Karpas-422 (cell line): ENCODE measurements around the gene MAP3K13. TPM values are rescaled to one million over a fixed set of nuclear protein-coding genes. Genes with fewer than 3 reads are reported as not detected.
"Not testable (repeated sequence)": the region's sequence is repeated elsewhere in the genome, so short reads cannot be mapped to it uniquely, and the experiment has no call there.

Experiments
- DNase-seq: peaks from one replicate; pipeline ENCODE4 v3.0.0-alpha.2; 2015
- H2AFZ ChIP-seq: fragments of 200-600 bp; sonication (generic); 2 replicates; pipeline ENCODE4 v1.6.1; 2014; ENCODE audit warnings: antibody characterized with exemption, low read length, mixed read lengths
- H3K27ac ChIP-seq: fragments of 200-600 bp; sonication (generic); 2 replicates; pipeline ENCODE4 v1.5.1; 2014; ENCODE audit warnings: mild to moderate bottlenecking, low read length, moderate library complexity
- H3K27me3 ChIP-seq: fragments of 200-600 bp; sonication (generic); 2 replicates; pipeline ENCODE4 v1.6.1; 2014; ENCODE audit warnings: low read length, mixed read lengths
- H3K36me3 ChIP-seq: fragments of 200-600 bp; sonication (generic); 2 replicates; pipeline ENCODE4 v1.6.1; 2014; ENCODE audit warnings: low read length, mixed read lengths; ENCODE audit not compliant: insufficient read depth
- H3K4me1 ChIP-seq: fragments of 200-600 bp; sonication (generic); 2 replicates; pipeline ENCODE4 v1.6.1; 2014; ENCODE audit warnings: mild to moderate bottlenecking, low read length, mixed read lengths
- H3K4me2 ChIP-seq: fragments of 200-600 bp; sonication (generic); 2 replicates; pipeline ENCODE4 v1.6.1; 2014; ENCODE audit warnings: low read length, low read depth, mild to moderate bottlenecking; ENCODE audit not compliant: poor library complexity, severe bottlenecking
- H3K4me3 ChIP-seq: fragments of 200-600 bp; sonication (generic); 2 replicates; pipeline ENCODE4 v1.5.1; 2014; ENCODE audit warnings: mild to moderate bottlenecking, antibody characterized with exemption, low read length, mixed read lengths
- H3K79me2 ChIP-seq: fragments of 200-600 bp; sonication (generic); 2 replicates; pipeline ENCODE4 v1.6.1; 2014; ENCODE audit warnings: mild to moderate bottlenecking, low read length, mixed read lengths
- H3K9ac ChIP-seq: fragments of 200-600 bp; sonication (generic); 2 replicates; pipeline ENCODE4 v1.6.0; 2014; ENCODE audit warnings: low read length
- H3K9me2 ChIP-seq: fragments of 200-600 bp; sonication (generic), shearing (Covaris generic); replicated peaks from 2 replicates; pipeline ENCODE4 v1.6.0; 2014; ENCODE audit warnings: mild to moderate bottlenecking, low read length, moderate library complexity; ENCODE audit not compliant: insufficient read depth
- H3K9me3 ChIP-seq: fragments of 300-700, 200-600 bp; sonication (generic); 2 replicates; pipeline ENCODE4 v1.6.1; 2014; ENCODE audit warnings: low read length, mixed read lengths
- H4K20me1 ChIP-seq: fragments of 200-600 bp; sonication (generic); 2 replicates; pipeline ENCODE4 v1.6.1; 2014; ENCODE audit warnings: mild to moderate bottlenecking, antibody characterized with exemption, low read length, low read depth; ENCODE audit not compliant: insufficient read depth
- total RNA-seq: library from RNA; depleted of rRNA; stranded (reverse); fragments of >200 nt; shearing (Covaris generic); gene quantifications from 2 replicates; pipeline ENCODE4 v1.2.3, GENCODE V29; 2014; ENCODE audit warnings: low replicate concordance

MAP3K13 gene
- total RNA-seq, 1 experiment from 2014 or later = 0.19 TPM

DNA sequence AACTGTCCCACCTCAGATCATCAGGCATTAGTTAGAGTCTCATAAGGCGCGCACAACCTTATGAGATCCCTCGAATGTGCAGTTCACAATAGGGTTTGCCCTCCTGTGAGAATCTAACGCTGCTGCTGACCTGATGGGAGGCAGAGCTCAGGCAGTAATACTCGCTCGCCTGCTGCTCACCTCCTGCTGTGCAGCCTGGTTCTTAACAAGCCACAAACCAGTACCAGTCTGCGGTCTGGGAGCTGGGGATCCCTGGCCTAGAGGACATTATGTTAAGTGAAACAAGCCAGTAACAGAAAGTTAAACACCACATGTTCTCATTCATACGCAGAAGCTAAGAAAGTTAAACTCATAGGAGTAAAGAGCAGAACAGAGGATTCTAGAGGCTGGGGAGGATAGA is 47.0 kb downstream of the MAP3K13 start:
- Histone ChIP-seq H3K4me1 (no peaks in the 10 kb centered on the region), H3K27me3 (0 out of 2 replicates have a peak, but pooled peaks cover 3% of the 10 kb centered on the region), H2AFZ (no peak overlapping the region)

GRCh38 chr3:185411133-185411532 is 48.2 kb downstream of the MAP3K13 start:
- no peaks in the 10 kb centered on the region for H3K9me2 ChIP-seq
- H3K4me3 ChIP-seq = no peak overlapping the region
- no peaks in the 10 kb centered on the region for H3K9me3 ChIP-seq
- H2AFZ ChIP-seq = no peak overlapping the region
- no peaks in the 10 kb centered on the region for H3K36me3 ChIP-seq
- no peak for DNase-seq
- H3K4me1 ChIP-seq = no peaks in the 10 kb centered on the region
- H4K20me1 ChIP-seq = no peaks in the 10 kb centered on the region
- no peak overlapping the region for H3K27ac ChIP-seq
- H3K4me2 ChIP-seq = no peak overlapping the region
- H3K9ac ChIP-seq = no peak overlapping the region
- no peaks in the 10 kb centered on the region for H3K79me2 ChIP-seq
- 0 out of 2 replicates have a peak, but pooled peaks cover 3% of the 10 kb centered on the region for H3K27me3 ChIP-seq

More for the DNA sequence above, 47.0 kb downstream of the MAP3K13 start:
- no peak overlapping the region for H3K4me3 ChIP-seq
- no peak overlapping the region for H3K4me2 ChIP-seq
- H3K9me2 ChIP-seq = no peaks in the 10 kb centered on the region
- H4K20me1 ChIP-seq = no peaks in the 10 kb centered on the region
- no peak for DNase-seq
- no peaks in the 10 kb centered on the region for H3K9me3 ChIP-seq
- no peaks in the 10 kb centered on the region for H3K79me2 ChIP-seq
- no peaks in the 10 kb centered on the region for H3K36me3 ChIP-seq
- no peak overlapping the region for H3K27ac ChIP-seq
- H3K9ac ChIP-seq = no peak overlapping the region

DNA sequence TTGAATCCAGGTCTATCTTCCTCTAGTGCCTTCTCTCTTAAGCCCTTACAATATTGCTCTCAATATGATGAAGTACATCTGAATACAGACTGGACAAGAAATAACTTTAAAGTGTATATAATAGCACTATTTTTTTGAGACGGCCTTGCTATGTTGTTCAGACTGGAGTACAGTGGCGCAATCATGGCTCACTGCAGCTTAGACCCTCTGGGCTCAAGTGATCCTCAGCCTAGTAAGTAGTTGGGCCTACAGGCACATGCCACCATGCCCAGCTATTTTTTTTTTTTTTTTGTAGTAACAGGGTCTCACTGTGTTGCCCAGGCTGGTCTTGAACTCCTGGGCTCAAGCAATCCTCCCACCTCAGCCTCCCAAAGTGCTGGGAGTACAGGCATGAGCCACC is 53.6 kb downstream of the MAP3K13 start:
- Histone ChIP-seq H3K36me3 (no peaks in the 10 kb centered on the region), H3K9me3 (no peaks in the 10 kb centered on the region), H3K4me2 (no peak overlapping the region), H3K27me3 (0 out of 2 replicates have a peak, but pooled peaks cover 3% of the 10 kb centered on the region), H3K4me3 (no peak overlapping the region), H3K79me2 (no peaks in the 10 kb centered on the region), H3K27ac (no peak overlapping the region), H4K20me1 (no peaks in the 10 kb centered on the region), H3K9me2 (no peaks in the 10 kb centered on the region), H2AFZ (no peak overlapping the region), H3K4me1 (no peaks in the 10 kb centered on the region), H3K9ac (no peak overlapping the region)
- no peak for DNase-seq

DNA sequence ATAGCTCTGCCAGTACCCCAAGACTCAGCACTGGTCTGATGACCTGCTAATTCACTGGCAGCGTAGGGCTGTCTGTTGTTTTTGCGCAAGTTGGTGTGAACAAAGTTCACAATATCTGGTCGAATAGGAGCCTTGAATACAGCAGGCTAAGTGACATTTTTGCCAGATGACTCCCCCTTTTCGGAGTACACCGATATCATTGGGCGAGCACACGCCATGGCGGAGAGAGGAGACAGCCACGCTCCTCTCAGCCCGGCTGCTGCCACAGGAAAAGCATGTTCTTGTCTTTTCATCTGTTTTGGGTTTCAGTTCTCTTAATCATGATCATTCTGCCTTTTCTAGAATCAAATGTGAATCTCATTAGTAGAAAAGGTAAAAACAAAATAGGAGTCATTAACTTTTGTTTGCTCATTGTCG is 55.6 kb downstream of the MAP3K13 start:
- not testable (repeated sequence) for H3K27me3 ChIP-seq, H2AFZ ChIP-seq, H3K4me2 ChIP-seq, H3K36me3 ChIP-seq, H3K9me2 ChIP-seq, DNase-seq, H3K27ac ChIP-seq, H3K9ac ChIP-seq, H3K9me3 ChIP-seq, H3K4me3 ChIP-seq, H3K4me1 ChIP-seq, H4K20me1 ChIP-seq, H3K79me2 ChIP-seq

DNA sequence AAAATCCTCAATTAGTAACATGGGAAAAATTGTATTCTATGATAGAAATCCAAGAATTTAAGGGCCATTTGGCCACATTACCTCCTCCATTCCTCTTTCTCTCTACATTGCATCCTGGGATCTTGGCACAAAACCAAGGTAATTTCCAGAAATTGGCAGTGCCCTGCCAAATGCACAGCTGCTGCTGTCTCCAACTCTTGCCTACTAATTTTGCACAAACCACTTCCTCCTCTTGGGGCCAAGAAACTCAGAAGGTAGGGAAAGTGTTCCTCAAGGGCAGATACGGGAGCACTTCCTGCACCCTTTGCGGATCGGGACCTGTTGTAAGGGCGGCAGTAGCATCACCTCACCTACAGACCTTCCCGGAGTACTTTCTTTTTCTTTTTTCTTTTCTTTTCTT is 57.8 kb downstream of the MAP3K13 start:
- no peaks in the 10 kb centered on the region for H3K4me1 ChIP-seq
- no peak overlapping the region for H3K4me2 ChIP-seq
- H2AFZ ChIP-seq = no peak overlapping the region
- no peaks in the 10 kb centered on the region for H4K20me1 ChIP-seq
- H3K27me3 ChIP-seq = no peaks in the 10 kb centered on the region
- no peaks in the 10 kb centered on the region for H3K79me2 ChIP-seq
- no peak overlapping the region for H3K27ac ChIP-seq
- no peaks in the 10 kb centered on the region for H3K36me3 ChIP-seq
- no peak overlapping the region for H3K4me3 ChIP-seq
- H3K9ac ChIP-seq = no peak overlapping the region
- no peaks in the 10 kb centered on the region for H3K9me2 ChIP-seq
- no peak for DNase-seq
- H3K9me3 ChIP-seq = no peaks in the 10 kb centered on the region

GRCh38 chr3:185421577-185422232 is 58.8 kb downstream of the MAP3K13 start:
- H3K9me3 ChIP-seq = no peaks in the 10 kb centered on the region
- no peaks in the 10 kb centered on the region for H3K79me2 ChIP-seq
- no peaks in the 10 kb centered on the region for H4K20me1 ChIP-seq
- no peaks in the 10 kb centered on the region for H3K4me1 ChIP-seq
- H3K36me3 ChIP-seq = no peaks in the 10 kb centered on the region
- no peak overlapping the region for H3K4me2 ChIP-seq
- H3K4me3 ChIP-seq = no peak overlapping the region
- no peaks in the 10 kb centered on the region for H3K9me2 ChIP-seq
- H2AFZ ChIP-seq = no peak overlapping the region
- H3K9ac ChIP-seq = no peak overlapping the region
- no peaks in the 10 kb centered on the region for H3K27me3 ChIP-seq
- H3K27ac ChIP-seq = no peak overlapping the region
- no peak for DNase-seq

DNA sequence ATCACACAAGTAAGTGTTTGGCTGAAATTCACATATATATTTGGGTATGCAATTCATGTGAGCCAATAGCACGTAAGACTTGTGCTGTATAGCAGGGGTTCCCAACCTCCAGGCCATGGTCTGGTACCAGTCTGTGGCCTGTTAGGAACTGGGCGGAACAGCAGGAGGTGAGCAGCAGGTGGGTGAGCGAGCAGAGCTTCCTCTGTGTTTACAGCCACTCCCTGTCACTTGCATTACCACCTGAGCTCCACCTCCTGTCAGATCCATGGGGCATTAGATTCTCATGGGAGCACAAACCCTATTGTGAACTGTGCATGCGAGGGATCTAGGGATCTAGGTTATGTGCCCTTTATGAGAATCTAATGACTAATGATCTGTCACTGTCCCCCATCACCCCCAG is 59.7 kb downstream of the MAP3K13 start:
- Histone ChIP-seq H3K4me2 (no peak overlapping the region), H3K9ac (no peak overlapping the region), H3K79me2 (no peaks in the 10 kb centered on the region), H3K27ac (no peak overlapping the region), H2AFZ (no peak overlapping the region), H3K27me3 (no peaks in the 10 kb centered on the region), H3K4me3 (no peak overlapping the region), H3K9me2 (no peaks in the 10 kb centered on the region), H3K4me1 (no peaks in the 10 kb centered on the region), H3K9me3 (no peaks in the 10 kb centered on the region), H3K36me3 (no peaks in the 10 kb centered on the region), H4K20me1 (no peaks in the 10 kb centered on the region)
- no peak for DNase-seq

GRCh38 chr3:185423178-185423577 is 60.2 kb downstream of the MAP3K13 start:
- no peaks in the 10 kb centered on the region for H3K9me2 ChIP-seq
- no peak overlapping the region for H3K4me2 ChIP-seq
- no peak overlapping the region for H3K9ac ChIP-seq
- H3K27me3 ChIP-seq = no peaks in the 10 kb centered on the region
- H3K9me3 ChIP-seq = no peaks in the 10 kb centered on the region
- H4K20me1 ChIP-seq = no peaks in the 10 kb centered on the region
- H3K36me3 ChIP-seq = no peaks in the 10 kb centered on the region
- H3K4me1 ChIP-seq = no peaks in the 10 kb centered on the region
- no peak overlapping the region for H3K27ac ChIP-seq
- H3K4me3 ChIP-seq = no peak overlapping the region
- H3K79me2 ChIP-seq = no peaks in the 10 kb centered on the region
- no peak overlapping the region for H2AFZ ChIP-seq
- no peak for DNase-seq
